HG03521 (cell line): Measurements from ENCODE around the gene KLHL11.
"Not testable (repeated sequence)": the region's sequence is repeated elsewhere in the genome, so short reads cannot be mapped to it uniquely, and the experiment has no call there.

Experiments
- ATAC-seq: cut with Tn5 transposase; IDR thresholded peaks from one replicate; pipeline ENCODE4 v1.9.1; 2021; ENCODE audit warnings: mild to moderate bottlenecking, moderate library complexity; ENCODE audit not compliant: unreplicated experiment

KLHL11 gene

DNA sequence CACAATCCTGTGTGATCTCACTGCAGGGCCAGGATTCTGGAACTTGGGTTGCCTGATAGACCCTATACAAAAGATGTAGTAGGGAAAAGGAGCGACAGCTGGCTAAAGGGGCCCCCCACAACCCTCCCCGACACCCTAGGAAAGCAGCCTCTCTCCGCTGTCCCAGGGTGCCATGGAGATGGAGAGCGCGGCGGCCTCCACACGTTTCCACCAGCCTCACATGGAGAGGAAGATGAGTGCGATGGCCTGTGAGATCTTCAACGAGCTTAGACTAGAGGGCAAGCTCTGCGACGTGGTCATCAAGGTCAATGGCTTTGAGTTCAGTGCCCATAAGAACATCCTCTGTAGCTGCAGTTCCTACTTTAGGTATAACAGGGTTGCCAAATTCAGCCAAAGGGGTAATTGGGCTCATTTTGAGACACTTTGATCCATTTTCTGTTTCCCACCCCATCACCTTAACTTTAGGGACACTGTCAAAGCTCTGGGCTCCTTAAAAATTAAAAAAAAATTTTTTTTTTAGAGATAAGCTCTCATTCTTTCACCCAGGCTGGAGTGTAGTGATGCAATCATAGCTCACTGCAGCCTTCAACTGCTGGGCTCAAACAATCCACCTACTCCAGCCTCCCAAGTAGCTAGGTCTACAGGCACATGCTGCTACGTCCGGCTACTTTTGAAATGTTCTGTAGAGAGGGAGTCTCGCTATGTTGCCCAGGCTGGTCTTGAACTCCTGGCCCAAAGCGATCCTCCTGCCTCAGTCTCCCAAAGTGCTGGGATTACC is 27.3 kb downstream of the KLHL11 start, which contains the start of gene KLHL10:
Gene KLHL10, plus strand, starts transcription at position 65 of the 778 bp plus-strand sequence. Its CDS starts 108 bp downstream, at position 173.
- ATAC-seq, result no peak

DNA sequence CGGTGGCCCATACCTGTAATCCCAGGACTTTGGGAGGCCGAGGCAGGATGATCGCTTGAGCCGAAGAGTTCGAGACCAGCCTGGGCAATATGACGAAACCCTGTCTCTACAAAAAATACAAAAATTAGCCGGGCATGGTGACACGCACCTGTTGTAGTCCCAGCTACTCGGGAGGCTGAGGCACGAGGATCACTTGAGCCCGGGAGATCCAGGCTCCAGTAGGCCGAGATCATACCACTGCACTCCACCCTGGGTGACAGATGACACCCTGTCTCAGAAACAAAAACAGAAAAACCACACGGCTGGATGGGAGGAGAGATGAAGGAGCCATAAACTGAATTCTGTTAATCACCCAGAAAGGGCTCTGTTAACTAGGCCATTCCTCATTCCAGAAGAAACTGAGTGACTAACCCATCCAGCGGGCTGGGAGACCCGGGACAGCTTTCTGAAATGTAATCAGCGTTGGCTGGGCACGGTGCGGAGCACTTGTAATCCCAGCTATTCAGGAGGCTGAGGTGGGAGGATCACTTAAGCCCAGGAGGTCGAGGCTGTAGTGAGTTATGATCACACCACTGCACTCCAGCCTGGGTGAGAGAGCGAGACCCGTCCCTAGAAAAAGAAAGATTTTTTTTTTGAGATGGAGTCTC is 28.6 kb downstream of the KLHL11 start:
- ATAC-seq, result no peak

DNA sequence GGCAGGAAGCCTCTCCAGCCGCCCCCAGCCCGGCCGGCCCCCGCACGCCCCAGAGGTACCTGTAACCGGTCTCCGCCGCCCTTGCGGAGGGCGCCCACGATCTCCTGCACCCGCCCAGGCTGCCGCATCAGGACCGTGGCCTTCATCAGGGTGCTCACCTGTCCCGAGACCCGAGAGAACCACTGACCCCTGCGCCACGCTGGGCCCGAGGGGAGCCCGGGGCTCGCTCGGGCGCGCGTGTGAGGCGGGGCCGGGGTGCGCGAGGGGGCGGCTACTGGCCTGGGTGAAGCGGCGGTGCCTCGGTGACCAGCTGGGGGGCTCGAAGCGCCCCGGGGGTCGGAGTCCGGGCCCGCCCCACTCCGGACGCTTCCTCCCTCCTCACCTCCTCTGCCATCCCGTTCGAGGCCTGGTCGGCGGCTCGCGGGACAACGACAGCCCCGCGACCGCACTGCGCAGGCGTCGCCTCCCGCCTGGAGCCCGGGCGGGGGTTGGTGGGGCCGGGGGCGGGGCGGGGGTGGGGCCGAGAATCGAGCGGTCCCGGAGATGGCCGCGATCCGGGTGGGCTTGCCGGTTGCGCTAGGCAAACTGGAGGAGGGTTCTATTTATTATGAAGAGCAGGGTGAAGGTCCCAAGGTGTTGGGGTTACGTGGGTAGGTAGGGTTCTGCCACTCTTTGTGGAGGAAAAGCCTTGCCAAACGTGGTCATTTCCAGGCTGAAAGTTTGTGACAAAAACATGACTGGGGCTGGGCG is 29.2 kb downstream of the KLHL11 start, which contains the start of gene NT5C3B:
Gene NT5C3B, minus strand, starts transcription at position 433 of the 750 bp plus-strand sequence. Its CDS starts 39 bp downstream, at position 394.
- ATAC-seq, result peak; percentile 76

DNA sequence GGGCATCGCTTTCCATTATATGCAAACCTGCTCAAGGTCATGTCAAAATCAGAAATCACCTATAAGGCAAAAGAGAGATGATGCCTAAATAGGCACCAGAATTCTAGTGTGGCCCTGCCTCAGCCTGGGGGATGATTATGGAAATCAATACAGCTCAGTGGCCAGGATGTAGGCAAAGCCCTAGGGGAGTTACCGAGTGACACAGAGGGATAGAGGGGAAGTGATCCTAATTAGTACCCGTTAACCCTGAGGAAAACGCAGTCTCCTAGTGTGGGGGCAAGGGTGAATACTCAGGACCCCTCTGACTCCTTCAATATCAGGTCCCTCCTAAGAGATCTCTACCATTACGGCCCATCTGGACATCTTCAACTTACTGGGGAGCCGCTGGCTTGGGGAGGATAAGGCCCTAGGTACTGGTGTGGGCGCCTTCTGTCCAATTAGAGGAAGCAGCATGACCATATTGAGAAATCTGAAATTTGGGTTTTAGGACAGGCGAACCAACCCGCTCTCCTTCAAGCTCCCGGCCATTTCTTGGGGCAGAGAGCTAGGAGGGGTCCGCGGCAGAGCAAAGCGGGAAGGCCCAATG is 29.9 kb downstream of the KLHL11 start:
- peak; percentile 28 for ATAC-seq

DNA sequence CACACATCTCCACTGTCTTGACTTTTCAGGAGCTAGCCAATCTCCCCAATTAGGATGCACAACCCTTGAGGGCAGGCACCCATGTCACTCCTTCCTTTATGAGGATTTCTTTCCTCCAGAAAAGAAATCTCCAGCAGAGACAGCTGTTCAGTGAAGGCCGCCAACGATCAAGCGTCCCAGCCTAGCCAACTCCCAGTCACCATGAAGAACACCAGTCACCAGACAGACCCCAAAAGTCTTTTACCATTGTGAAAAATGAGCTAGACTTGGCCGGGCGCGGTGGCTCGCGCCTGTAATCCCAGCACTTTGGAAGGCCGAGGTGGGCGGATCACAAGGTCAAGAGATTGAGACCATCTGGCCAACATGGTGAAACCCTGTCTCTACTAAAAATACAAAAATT is 35.3 kb downstream of the KLHL11 start:
- not testable (repeated sequence) for ATAC-seq

DNA sequence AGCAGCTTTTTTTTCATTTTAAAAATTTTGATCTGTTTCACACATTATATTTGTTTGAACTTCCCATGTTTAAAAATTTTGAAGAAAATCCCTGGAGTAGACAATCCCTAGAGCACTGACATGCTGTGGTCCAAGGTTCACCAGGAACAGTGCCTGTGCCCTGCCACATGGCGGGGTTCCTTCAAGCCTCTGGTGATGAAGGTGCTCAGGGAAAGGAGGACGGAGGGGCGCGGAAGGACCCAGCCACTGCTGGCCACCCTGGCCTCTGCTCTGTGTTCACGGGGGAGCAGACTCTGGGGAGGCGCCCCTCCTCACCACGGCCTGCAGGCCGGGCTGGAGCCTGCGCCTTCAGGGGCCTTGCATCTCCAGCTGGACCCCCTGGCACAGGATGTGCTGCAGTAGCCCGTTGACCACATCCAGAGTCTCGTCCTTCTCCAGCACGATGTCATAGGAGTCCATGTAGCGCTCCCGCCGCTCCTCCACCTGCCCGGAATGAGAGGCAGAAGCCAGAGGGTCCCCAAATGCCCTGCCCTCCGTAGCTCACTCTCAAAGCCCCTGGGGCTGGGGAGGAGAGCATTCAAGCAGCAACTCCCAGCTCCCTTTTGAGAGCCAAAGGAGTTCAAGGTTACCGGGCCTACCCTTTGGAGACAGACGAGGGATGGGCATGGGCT is 39.9 kb downstream of the KLHL11 start:
- no peak for ATAC-seq

DNA sequence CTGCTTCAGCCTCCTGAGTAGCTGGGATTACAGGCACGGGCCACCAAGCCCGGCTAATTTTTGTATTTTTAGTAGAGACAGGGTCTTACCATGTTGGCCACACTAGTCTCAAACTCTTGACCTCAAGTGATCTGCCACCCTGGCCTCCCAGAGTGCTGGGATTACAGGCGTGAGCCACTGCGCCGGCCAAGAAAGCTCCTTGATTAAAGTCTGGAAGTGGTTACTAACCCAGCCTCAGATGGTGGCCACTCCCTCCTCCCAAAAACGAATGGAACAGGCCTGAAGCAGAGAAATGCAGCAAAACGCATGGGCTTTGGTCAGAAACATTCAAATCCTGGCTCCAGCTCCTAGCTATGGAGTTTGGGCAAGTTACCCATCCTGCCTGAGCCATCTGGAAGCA is 41.1 kb downstream of the KLHL11 start:
- ATAC-seq, result no peak

DNA sequence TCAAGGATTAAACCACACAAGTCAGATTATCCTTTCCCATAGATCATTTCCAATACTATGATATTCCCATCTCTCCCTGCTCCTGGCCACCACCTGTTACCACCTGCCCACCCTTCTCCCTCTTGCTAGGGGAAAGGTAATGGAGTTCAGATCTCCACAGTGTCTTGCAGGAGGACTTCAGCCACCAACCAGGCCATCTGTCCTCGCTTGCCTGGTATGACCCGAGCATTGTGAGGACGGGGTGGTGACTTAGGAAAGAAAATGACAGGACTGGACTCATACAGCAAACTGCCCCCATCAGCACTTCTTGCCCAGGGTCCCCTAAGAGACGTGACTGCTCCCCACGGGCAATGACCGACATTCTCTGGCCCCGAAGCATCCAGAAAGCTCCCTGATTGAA is 41.6 kb downstream of the KLHL11 start:
- ATAC-seq, result no peak

DNA sequence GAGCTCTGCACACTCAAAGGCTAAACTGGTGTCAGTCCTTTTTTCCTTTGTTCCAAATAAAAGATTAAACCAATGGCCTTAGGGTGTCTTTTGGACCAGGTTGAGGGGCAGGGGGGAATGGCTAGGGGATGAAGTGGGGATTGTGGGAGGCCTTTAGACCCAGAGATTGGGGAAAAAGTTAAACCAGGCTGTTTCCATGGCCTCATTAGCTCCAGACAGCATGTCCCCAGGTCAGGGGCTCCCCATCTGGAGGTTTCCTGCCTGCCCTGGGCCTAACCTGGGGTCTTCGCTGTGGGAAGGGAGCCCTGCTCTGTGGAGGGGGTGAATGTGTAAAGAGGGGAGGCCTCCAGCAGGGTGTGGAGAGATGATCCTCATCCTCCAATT is 42.1 kb downstream of the KLHL11 start:
- no peak for ATAC-seq

DNA sequence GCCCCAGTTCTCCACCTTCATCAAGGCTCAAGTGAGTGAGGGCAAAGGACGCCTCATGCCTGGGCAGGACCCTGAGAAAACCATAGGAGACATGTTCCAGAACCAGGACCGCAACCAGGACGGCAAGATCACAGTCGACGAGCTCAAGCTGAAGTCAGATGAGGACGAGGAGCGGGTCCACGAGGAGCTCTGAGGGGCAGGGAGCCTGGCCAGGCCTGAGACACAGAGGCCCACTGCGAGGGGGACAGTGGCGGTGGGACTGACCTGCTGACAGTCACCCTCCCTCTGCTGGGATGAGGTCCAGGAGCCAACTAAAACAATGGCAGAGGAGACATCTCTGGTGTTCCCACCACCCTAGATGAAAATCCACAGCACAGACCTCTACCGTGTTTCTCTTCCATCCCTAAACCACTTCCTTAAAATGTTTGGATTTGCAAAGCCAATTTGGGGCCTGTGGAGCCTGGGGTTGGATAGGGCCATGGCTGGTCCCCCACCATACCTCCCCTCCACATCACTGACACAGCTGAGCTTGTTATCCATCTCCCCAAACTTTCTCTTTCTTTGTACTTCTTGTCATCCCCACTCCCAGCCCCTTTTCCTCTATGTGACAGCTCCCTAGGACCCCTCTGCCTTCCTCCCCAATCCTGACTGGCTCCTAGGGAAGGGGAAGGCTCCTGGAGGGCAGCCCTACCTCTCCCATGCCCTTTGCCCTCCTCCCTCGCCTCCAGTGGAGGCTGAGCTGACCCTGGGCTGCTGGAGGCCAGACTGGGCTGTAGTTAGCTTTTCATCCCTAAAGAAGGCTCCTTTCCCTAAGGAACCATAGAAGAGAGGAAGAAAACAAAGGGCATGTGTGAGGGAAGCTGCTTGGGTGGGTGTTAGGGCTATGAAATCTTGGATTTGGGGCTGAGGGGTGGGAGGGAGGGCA is 42.7 kb downstream of the KLHL11 start:
- no peak for ATAC-seq

DNA sequence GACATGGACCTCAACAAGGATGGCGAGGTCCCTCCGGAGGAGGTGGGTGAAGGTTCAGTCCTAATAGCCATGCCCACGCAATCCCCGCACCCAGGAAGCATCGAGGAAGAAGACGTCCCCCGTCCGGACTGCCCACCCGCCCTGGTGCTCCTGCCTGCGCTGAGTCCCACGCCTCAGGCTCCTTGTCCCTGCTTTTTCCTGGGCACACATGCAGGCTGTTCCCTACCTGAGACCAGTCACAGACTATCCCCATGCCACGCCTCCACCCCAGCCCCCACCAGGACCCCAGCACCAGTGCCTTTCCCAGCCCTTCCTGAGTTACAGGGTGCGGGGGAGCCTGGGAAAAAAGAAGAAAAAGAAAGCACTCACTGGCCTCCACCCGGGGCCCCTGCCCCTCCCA is 43.4 kb downstream of the KLHL11 start:
- ATAC-seq, result no peak

DNA sequence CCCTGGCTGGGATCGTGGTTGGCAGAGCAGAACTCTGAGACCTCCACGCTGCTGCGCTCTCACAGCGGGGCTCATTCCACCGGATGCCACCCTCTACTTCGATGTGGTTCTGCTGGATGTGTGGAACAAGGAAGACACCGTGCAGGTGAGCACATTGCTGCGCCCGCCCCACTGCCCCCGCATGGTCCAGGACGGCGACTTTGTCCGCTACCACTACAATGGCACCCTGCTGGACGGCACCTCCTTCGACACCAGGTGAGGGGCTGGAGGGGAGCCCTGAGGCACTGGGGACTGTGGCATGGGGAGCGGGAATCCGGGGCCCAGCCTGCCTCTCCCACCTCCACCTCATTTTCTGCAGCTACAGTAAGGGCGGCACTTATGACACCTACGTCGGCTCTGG is 47.2 kb downstream of the KLHL11 start:
- no peak for ATAC-seq

DNA sequence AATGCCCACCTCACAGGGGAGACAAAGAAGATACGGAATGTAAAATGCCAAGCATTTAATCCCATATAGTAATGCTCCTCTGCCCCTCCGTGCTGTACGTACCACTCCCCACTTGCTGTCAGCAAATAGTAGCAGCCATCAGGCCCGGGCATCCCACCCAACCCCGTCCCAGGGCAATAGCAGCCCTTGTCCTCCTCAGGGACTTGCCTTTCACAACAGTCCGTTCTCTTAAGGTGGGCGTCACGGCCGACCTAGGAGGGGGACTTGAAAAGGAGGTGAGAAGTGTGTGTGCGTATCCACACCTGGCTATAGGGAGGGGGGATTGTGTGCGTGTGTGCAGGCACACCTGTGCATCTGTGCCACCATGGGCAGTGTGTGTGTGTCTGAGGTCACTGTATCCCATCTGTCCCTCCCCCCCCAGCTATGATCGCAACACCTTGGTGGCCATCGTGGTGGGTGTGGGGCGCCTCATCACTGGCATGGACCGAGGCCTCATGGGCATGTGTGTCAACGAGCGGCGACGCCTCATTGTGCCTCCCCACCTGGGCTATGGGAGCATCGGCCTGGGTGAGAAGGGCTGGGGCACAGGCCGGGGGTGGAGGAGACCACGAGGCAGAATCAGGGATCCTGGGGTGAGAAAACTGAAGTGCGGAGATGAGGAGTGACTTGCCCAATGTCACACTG is 48.4 kb downstream of the KLHL11 start:
- ATAC-seq, result no peak

DNA sequence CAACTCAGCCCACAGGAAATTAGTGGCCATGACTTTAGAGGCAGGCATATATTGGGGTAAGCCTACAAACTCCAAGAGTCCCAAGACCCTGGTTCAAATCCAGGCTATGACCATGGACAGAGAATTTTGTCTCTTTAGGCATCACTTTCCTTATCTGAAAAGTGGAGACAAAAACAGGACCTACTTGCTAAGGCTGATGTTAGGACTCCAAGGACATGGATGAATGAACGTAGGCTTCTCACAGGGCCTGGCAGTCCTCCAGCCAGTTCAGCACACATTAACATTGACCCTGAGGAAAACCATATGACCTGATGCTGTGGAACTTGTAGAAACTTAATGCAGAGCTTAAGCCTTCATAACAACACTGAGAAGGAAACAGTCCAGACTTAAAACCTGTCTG is 51.0 kb downstream of the KLHL11 start:
- ATAC-seq, result no peak

DNA sequence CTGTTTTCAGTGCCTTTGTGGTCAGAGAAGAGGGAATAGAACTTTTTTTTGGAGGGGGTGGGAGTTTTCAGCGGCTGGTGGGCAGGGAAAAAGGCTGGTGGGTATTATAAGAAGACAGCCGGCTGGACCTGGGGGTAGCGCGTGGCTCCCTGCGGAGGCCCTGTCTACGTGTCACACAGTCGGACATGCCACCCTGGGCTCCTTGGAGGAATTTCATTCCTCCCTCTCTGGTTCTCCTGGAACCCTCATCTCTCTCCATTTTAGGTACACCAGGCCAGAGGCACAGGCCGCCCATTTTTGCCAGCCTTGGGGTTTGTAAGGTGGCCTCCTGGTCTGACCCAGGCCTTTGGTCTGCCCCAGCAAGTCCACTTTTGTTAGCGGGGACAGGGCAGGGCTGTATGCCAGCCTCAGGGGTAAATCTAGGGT is 51.5 kb downstream of the KLHL11 start:
- no peak for ATAC-seq

DNA sequence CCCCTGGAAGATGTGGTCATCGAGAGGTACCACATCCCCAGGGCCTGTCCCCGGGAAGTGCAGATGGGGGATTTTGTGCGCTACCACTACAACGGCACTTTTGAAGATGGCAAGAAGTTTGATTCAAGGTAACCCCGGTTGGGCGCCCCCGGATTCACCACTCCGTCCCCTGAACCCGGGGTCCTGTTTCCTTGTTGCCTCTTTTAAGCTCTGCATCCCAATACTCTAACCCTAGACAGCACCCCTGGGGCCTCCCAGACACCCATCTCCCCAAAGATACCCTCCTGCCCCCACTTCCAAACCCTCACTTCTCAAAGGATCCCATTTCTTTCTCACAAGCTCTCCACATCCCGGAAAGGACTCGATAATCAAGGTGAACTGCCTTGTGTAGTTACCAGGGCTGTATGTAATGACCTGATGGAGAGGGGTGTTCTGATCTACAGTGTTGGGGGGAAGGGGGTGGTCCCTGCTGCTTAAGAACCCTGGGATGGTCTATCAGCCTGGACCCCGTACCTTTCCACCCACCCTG is 52.0 kb downstream of the KLHL11 start:
- no peak for ATAC-seq

DNA sequence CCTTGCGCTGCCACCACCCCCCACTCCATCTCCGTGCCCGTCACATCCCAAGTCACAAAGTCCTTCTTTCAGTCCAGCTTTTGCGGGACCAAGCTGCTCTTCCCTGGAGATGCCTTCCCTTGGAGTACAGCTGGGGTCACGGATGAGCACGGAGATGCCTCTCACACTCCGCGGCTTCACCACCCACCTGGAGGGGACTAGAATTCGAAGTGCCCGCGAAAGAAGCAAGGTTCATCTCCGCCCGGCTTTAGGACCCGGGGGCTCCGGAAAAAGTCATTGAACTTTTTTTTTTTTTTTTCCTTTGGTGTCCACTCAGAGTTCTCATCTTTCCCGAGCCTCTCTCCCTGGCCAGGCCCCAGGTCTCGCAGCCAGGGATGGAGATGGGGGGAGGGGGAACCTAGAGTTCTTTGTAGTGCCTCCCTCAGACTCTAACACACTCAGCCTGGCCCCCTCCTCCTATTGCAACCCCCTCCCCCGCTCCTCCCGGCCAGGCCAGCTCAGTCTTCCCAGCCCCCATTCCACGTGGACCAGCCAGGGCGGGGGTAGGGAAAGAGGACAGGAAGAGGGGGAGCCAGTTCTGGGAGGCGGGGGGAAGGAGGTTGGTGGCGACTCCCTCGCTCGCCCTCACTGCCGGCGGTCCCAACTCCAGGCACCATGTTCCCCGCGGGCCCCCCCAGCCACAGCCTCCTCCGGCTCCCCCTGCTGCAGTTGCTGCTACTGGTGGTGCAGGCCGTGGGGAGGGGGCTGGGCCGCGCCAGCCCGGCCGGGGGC is 52.7 kb downstream of the KLHL11 start, which contains the start of gene FKBP10:
Gene FKBP10, plus strand, starts transcription at position 624 of the 771 bp plus-strand sequence. Its CDS starts 31 bp downstream, at position 655.
- no peak for ATAC-seq
